ENCODE measurements around the gene SLC38A2. TPM values are rescaled to one million over a fixed set of nuclear protein-coding genes. Genes with fewer than 3 reads are reported as not detected.

Gene SLC38A2
- total RNA-seq, 2 experiments from 2014 or later: 211 to 296 TPM

- intact Hi-C loops (cut with DNase I, micrococcal nuclease): loop anchor here (2.0 to 10.0 kb wide), 11 partner anchors 84 to 1449 kb away; partner anchors contain the start of genes ARID2 (in 1 of the 2), RPAP3 (in 1 of the 2) and SCAF11 (in 1 of the 2)
- no peaks in the 10 kb centered on the region for H3K27me3 Mint-ChIP-seq
- ChIA-PET CTCF (no interaction called here), POLR2A (interaction anchor here (0.7 to 1.3 kb wide), 2 partner anchors 150 to 218 kb away, joined by 3 to 5 read pairs; no protein-coding TSS in a partner anchor)
- H3K4me3 Mint-ChIP-seq: peak overlapping the region; percentile 97
- H3K36me3 Mint-ChIP-seq (ENCODE audit: low read depth): peaks cover 33% of the 10 kb centered on the region
- peaks cover 54% of the 10 kb centered on the region for H3K4me1 Mint-ChIP-seq
- no peak for ATAC-seq
- H3K9me3 Mint-ChIP-seq (ENCODE audit: low read depth): no peaks in the 10 kb centered on the region
- H3K27ac Mint-ChIP-seq: peak overlapping the region; percentile 99
- peak; percentile 67 for DNase-seq
These were observed 1.0 kb upstream of the SLC38A2 start for GRCh38 chr12:46373301-46374296.

- Mint-ChIP-seq H3K27ac (peak overlapping the region; percentile 99), H3K27me3 (no peaks in the 10 kb centered on the region), H3K4me1 (peaks cover 56% of the 10 kb centered on the region), H3K9me3 (ENCODE audit: low read depth) (no peaks in the 10 kb centered on the region), H3K4me3 (peak overlapping the region; percentile 97), H3K36me3 (ENCODE audit: low read depth) (peaks cover 50% of the 10 kb centered on the region)
- intact Hi-C loops (cut with DNase I, micrococcal nuclease): loop anchor here (1.0 to 10.0 kb wide), 23 partner anchors 11 to 1450 kb away; partner anchors contain the start of genes ARID2 (in 2 of the 2), SCAF11 (in 2 of the 2), SLC38A1 (in 2 of the 2) and RPAP3 (in 1 of the 2)
- ChIA-PET CTCF (interaction anchor here (0.6 kb wide), 1 partner anchor 457 kb away, joined by 3 read pairs; no protein-coding TSS in a partner anchor), POLR2A (interaction anchor here (0.5 to 2.3 kb wide), 9 partner anchors 10 to 382 kb away, joined by 3 to 18 read pairs (median 3); partner anchors contain the start of genes SCAF11 and SLC38A1)
- ATAC-seq (peak; percentile 38), DNase-seq (peak; percentile 76)
These were observed 642 bp downstream of the SLC38A2 start for GRCh38 chr12:46371718-46372543.

GRCh38 chr12:46370792-46371717 lies 1.5 kb downstream of the SLC38A2 start:
- Mint-ChIP-seq H3K4me1 (peaks cover 54% of the 10 kb centered on the region), H3K4me3 (peak overlapping the region; percentile 97), H3K27me3 (no peaks in the 10 kb centered on the region), H3K36me3 (ENCODE audit: low read depth) (peaks cover 54% of the 10 kb centered on the region), H3K9me3 (ENCODE audit: low read depth) (no peaks in the 10 kb centered on the region), H3K27ac (peak overlapping the region; percentile 97)
- ChIA-PET POLR2A (interaction anchor here (0.6 to 2.3 kb wide), 11 partner anchors 9 to 1426 kb away, joined by 3 to 18 read pairs (median 4); partner anchors contain the start of gene SLC38A1), CTCF (interaction anchor here (1.1 kb wide), 1 partner anchor 15 kb away, joined by 3 read pairs; no protein-coding TSS in a partner anchor)
- peak; percentile 96 for DNase-seq
- intact Hi-C loops (cut with DNase I, micrococcal nuclease): loop anchor here (1.0 to 10.0 kb wide), 13 partner anchors 86 to 1451 kb away; partner anchors contain the start of genes ARID2 (in 2 of the 2), SLC38A1 (in 2 of the 2), RPAP3 (in 1 of the 2) and SCAF11 (in 1 of the 2)
- peak; percentile 39 for ATAC-seq

GRCh38 chr12:46370380-46370734 lies 2.2 kb downstream of the SLC38A2 start:
- H3K4me1 Mint-ChIP-seq: peaks cover 59% of the 10 kb centered on the region
- ChIA-PET POLR2A (interaction anchor here (0.6 to 2.3 kb wide), 8 partner anchors 8 to 1427 kb away, joined by 3 to 18 read pairs (median 4); partner anchors contain the start of gene SLC38A1), CTCF (interaction anchor here (0.5 to 1.1 kb wide), 2 partner anchors 15 to 245 kb away, joined by 3 to 4 read pairs; no protein-coding TSS in a partner anchor)
- H3K9me3 Mint-ChIP-seq (ENCODE audit: low read depth): no peaks in the 10 kb centered on the region
- ATAC-seq (no peak), DNase-seq (no peak)
- intact Hi-C loops (cut with DNase I, micrococcal nuclease): loop anchor here (2.0 to 10.0 kb wide), 11 partner anchors 87 to 1452 kb away; partner anchors contain the start of genes ARID2 (in 2 of the 2), RPAP3 (in 1 of the 2), SCAF11 (in 1 of the 2) and SLC38A1 (in 1 of the 2)
- H3K27me3 Mint-ChIP-seq: no peaks in the 10 kb centered on the region
- H3K27ac Mint-ChIP-seq: peak overlapping the region; percentile 97
- peak overlapping the region; percentile 97 for H3K4me3 Mint-ChIP-seq
- peaks cover 60% of the 10 kb centered on the region for H3K36me3 Mint-ChIP-seq (ENCODE audit: low read depth)

- DNase-seq (no peak), ATAC-seq (no peak)
- intact Hi-C loops (cut with DNase I, micrococcal nuclease): loop anchor here (2.0 to 10.0 kb wide), 12 partner anchors 88 to 1453 kb away; partner anchors contain the start of genes ARID2 (in 2 of the 2), RPAP3 (in 1 of the 2), SCAF11 (in 1 of the 2) and SLC38A1 (in 1 of the 2)
- no peaks in the 10 kb centered on the region for H3K27me3 Mint-ChIP-seq
- peak overlapping the region; percentile 97 for H3K27ac Mint-ChIP-seq
- H3K4me1 Mint-ChIP-seq: peaks cover 64% of the 10 kb centered on the region
- peaks cover 66% of the 10 kb centered on the region for H3K36me3 Mint-ChIP-seq (ENCODE audit: low read depth)
- CTCF ChIA-PET: interaction anchor here (0.5 to 1.1 kb wide), 2 partner anchors 14 to 244 kb away, joined by 3 to 4 read pairs; no protein-coding TSS in a partner anchor
- POLR2A ChIA-PET: interaction anchor here (0.9 to 2.3 kb wide), 3 partner anchors 8 to 100 kb away, joined by 3 to 18 read pairs (median 5); partner anchors contain the start of gene SLC38A1
- H3K4me3 Mint-ChIP-seq: peak overlapping the region; percentile 97
- no peaks in the 10 kb centered on the region for H3K9me3 Mint-ChIP-seq (ENCODE audit: low read depth)
These were observed 2.8 kb downstream of the SLC38A2 start for GRCh38 chr12:46369474-46370379.

GRCh38 chr12:46369095-46369473 lies 3.5 kb downstream of the SLC38A2 start:
- ChIA-PET POLR2A (interaction anchor here (0.5 kb wide), 1 partner anchor 147 kb away, joined by 4 read pairs; no protein-coding TSS in a partner anchor), CTCF (no interaction called here)
- Mint-ChIP-seq H3K36me3 (ENCODE audit: low read depth) (peaks cover 70% of the 10 kb centered on the region), H3K27ac (peak overlapping the region; percentile 97), H3K4me3 (peak overlapping the region; percentile 97), H3K4me1 (peaks cover 61% of the 10 kb centered on the region), H3K27me3 (no peaks in the 10 kb centered on the region), H3K9me3 (ENCODE audit: low read depth) (no peaks in the 10 kb centered on the region)
- no peak for DNase-seq
- intact Hi-C loops (cut with DNase I, micrococcal nuclease): loop anchor here in 1 of 2 experiments (2.0 to 5.0 kb wide), 2 partner anchors 217 to 292 kb away; no protein-coding TSS in a partner anchor
- no peak for ATAC-seq

GRCh38 chr12:46368684-46369083 lies 3.9 kb downstream of the SLC38A2 start:
- intact Hi-C loops (cut with DNase I, micrococcal nuclease): loop anchor here in 1 of 2 experiments (2.0 to 5.0 kb wide), 2 partner anchors 216 to 292 kb away; no protein-coding TSS in a partner anchor
- H3K4me1 Mint-ChIP-seq: peaks cover 60% of the 10 kb centered on the region
- H3K27ac Mint-ChIP-seq: peak overlapping the region; percentile 63
- peaks cover 74% of the 10 kb centered on the region for H3K36me3 Mint-ChIP-seq (ENCODE audit: low read depth)
- DNase-seq (no peak), ATAC-seq (no peak)
- peak overlapping the region; percentile 97 for H3K4me3 Mint-ChIP-seq
- ChIA-PET POLR2A (interaction anchor here (0.5 to 0.6 kb wide), 2 partner anchors 96 to 147 kb away, joined by 3 to 4 read pairs; no protein-coding TSS in a partner anchor), CTCF (interaction anchor here (0.5 to 0.6 kb wide), 3 partner anchors 12 to 192 kb away, joined by 3 read pairs; no protein-coding TSS in a partner anchor)
- no peaks in the 10 kb centered on the region for H3K27me3 Mint-ChIP-seq
- no peaks in the 10 kb centered on the region for H3K9me3 Mint-ChIP-seq (ENCODE audit: low read depth)

GRCh38 chr12:46368138-46368537 lies 4.4 kb downstream of the SLC38A2 start:
- DNase-seq (no peak), ATAC-seq (no peak)
- H3K27ac Mint-ChIP-seq: peak overlapping the region; percentile 63
- H3K4me1 Mint-ChIP-seq: peaks cover 65% of the 10 kb centered on the region
- no peaks in the 10 kb centered on the region for H3K9me3 Mint-ChIP-seq (ENCODE audit: low read depth)
- peak overlapping the region; percentile 97 for H3K4me3 Mint-ChIP-seq
- ChIA-PET POLR2A (interaction anchor here (0.6 to 1.0 kb wide), 2 partner anchors 92 to 96 kb away, joined by 3 read pairs; no protein-coding TSS in a partner anchor), CTCF (interaction anchor here (0.5 to 1.3 kb wide), 8 partner anchors 11 to 752 kb away, joined by 3 to 5 read pairs (median 3); no protein-coding TSS in a partner anchor)
- H3K27me3 Mint-ChIP-seq: no peaks in the 10 kb centered on the region
- H3K36me3 Mint-ChIP-seq (ENCODE audit: low read depth): peaks cover 80% of the 10 kb centered on the region
- intact Hi-C loops (cut with DNase I, micrococcal nuclease): loop anchor here in 1 of 2 experiments (2.0 to 5.0 kb wide), 2 partner anchors 216 to 293 kb away; no protein-coding TSS in a partner anchor

Measured in activated CD4-positive, alpha-beta T cell treated with anti-CD3 and anti-CD28 coated beads for 36 hours (primary cell).